ENCODE measurements around the gene SETD2.
A peak's percentile ranks its signal among the peaks of the same experiment; 100 is the strongest.

The SETD2 gene

DNA sequence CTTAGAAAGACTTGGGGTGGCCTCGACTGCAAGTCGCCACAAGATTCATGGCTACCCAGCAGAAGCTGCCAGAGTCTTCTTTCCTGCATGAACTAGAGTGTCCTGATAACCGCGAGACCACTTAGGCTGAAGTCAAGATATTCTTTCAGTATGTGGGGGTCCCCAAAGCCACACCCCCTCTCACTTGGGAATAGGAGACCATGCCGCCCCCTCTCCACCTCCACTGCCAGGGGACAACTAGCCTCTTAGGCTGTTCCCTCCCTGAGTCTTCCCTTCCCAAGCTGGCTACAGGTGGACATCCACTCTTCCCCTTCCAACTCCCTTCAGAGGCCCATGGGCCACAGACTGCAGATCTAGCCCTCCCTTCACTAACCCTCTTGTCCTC is 186.1 kb downstream of the SETD2 start:
- H3K27ac ChIP-seq (ENCODE audit: low read length) = peak overlapping the region; percentile 87
- peak overlapping the region; percentile 87 for H3K4me2 ChIP-seq (ENCODE audit: insufficient read depth, low read length)
- no peak overlapping the region for H2AFZ ChIP-seq (ENCODE audit: low read depth, low read length)
- H3K4me3 ChIP-seq (ENCODE audit: low read depth in 1 of 2, low read length in 2 of 2) = 0 out of 4 replicates have a peak overlapping the region, but pooled peaks of 1 of the 2 experiments have one; percentile 13
- no peak for TF ChIP-seq EZH2 (IDR thresholded peaks at IDR 0.05; ENCODE audit: borderline replicate concordance, low read depth, low read length, severe bottlenecking)
- TF ChIP-seq, protein P1, sequence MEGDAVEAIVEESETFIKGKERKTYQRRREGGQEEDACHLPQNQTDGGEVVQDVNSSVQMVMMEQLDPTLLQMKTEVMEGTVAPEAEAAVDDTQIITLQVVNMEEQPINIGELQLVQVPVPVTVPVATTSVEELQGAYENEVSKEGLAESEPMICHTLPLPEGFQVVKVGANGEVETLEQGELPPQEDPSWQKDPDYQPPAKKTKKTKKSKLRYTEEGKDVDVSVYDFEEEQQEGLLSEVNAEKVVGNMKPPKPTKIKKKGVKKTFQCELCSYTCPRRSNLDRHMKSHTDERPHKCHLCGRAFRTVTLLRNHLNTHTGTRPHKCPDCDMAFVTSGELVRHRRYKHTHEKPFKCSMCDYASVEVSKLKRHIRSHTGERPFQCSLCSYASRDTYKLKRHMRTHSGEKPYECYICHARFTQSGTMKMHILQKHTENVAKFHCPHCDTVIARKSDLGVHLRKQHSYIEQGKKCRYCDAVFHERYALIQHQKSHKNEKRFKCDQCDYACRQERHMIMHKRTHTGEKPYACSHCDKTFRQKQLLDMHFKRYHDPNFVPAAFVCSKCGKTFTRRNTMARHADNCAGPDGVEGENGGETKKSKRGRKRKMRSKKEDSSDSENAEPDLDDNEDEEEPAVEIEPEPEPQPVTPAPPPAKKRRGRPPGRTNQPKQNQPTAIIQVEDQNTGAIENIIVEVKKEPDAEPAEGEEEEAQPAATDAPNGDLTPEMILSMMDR (IDR thresholded peaks at IDR 0.05; ENCODE audit: borderline replicate concordance, extremely low read depth, low read length, poor library complexity, severe bottlenecking) = no peak
- H3K9ac ChIP-seq (ENCODE audit: low read depth, low read length) = peak overlapping the region; percentile 64; the same call in 1 of the 2 replicates
- ATAC-seq (ENCODE audit: insufficient read depth, low read depth) (no peak), DNase-seq (no peak)
- peaks cover 71% of the 10 kb centered on the region for H3K4me1 ChIP-seq (ENCODE audit: insufficient read depth, low read length)
- no peaks in the 10 kb centered on the region for H3K9me3 ChIP-seq (ENCODE audit: insufficient read depth, low read length, severe bottlenecking)
- no peaks in the 10 kb centered on the region for H3K27me3 ChIP-seq (ENCODE audit: insufficient read depth, low read length, poor library complexity)
- peaks cover 84% of the 10 kb centered on the region for H3K79me2 ChIP-seq (ENCODE audit: insufficient read depth, low read length)
- peaks cover 28% of the 10 kb centered on the region for H4K20me1 ChIP-seq (ENCODE audit: insufficient read depth, low read length)
- peaks cover 15% of the 10 kb centered on the region for H3K36me3 ChIP-seq (ENCODE audit: insufficient read depth, low read length)

DNA sequence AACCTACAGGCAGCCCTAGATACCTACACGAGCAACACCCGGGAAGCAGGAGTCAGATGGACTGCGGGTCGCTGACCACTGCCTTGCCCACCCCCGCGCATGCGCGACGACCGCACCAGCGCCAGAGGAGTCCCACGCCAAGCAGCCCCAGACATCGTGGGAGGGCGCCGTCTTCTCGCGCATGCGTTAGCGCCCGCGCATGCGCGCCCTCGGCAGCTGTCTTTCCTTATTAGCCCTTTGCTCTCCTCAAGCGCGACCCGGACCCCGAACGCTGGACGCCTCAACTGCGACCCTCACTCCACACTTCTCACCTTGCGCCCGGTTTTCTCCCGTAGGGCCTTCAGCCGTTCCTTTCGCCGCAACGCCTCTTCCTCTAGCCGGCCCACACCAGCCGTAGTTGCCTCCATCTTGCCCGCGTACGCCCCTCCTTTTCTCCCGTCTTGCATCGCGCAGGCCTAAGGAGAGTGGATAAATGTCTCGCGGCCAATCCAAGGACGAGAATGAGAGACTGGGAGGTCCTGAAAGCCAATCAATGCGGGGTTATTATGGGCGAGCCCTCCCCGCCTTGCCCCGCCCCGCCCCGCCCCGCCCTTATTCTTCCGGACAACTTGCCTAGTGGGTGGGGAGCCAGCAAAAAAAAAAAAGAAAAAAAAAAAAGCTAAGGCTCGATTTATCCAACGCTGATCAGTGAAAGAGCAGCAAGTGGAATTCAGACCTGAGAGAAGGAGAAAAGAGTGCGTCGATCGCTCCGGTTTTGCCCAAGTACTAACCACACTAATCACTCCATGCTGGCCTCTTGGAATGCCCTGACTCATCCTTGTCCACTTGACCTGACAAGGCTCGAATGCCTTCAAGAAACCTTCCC is 187.4 kb downstream of the SETD2 start, which contains the start of gene CCDC12:
CCDC12 (minus strand) TSS at position 420 of the 865 bp plus-strand sequence; CDS start at position 407, 13 bp downstream.
- ATAC-seq (ENCODE audit: insufficient read depth, low read depth) = peak; percentile 83
- Histone ChIP-seq H3K9ac (ENCODE audit: low read depth, low read length) (peak within 1 kb of the TSS; percentile 62), H4K20me1 (ENCODE audit: insufficient read depth, low read length) (peaks cover 36% of the 10 kb centered on the region), H3K9me3 (ENCODE audit: insufficient read depth, low read length, severe bottlenecking) (no peaks in the 10 kb centered on the region), H3K27me3 (ENCODE audit: insufficient read depth, low read length, poor library complexity) (no peaks in the 10 kb centered on the region), H3K27ac (ENCODE audit: low read length) (peak within 1 kb of the TSS; percentile 89), H2AFZ (ENCODE audit: low read depth, low read length) (peak within 1 kb of the TSS; percentile 77), H3K4me1 (ENCODE audit: insufficient read depth, low read length) (peaks cover 69% of the 10 kb centered on the region), H3K36me3 (ENCODE audit: insufficient read depth, low read length) (peaks cover 20% of the 10 kb centered on the region), H3K4me2 (ENCODE audit: insufficient read depth, low read length) (peak within 1 kb of the TSS; percentile 87), H3K4me3 (ENCODE audit: low read depth in 1 of 2, low read length in 2 of 2) (peak within 1 kb of the TSS; percentile 78 to 98; a peak in 3 of 4 replicates), H3K79me2 (ENCODE audit: insufficient read depth, low read length) (peaks cover 84% of the 10 kb centered on the region)
- peak; percentile 97 for DNase-seq
- TF ChIP-seq EZH2 (IDR thresholded peaks at IDR 0.05; ENCODE audit: borderline replicate concordance, low read depth, low read length, severe bottlenecking) = no peak
- TF ChIP-seq, protein P1 (IDR thresholded peaks at IDR 0.05; ENCODE audit: borderline replicate concordance, extremely low read depth, low read length, poor library complexity, severe bottlenecking) = peak; percentile 19

DNA sequence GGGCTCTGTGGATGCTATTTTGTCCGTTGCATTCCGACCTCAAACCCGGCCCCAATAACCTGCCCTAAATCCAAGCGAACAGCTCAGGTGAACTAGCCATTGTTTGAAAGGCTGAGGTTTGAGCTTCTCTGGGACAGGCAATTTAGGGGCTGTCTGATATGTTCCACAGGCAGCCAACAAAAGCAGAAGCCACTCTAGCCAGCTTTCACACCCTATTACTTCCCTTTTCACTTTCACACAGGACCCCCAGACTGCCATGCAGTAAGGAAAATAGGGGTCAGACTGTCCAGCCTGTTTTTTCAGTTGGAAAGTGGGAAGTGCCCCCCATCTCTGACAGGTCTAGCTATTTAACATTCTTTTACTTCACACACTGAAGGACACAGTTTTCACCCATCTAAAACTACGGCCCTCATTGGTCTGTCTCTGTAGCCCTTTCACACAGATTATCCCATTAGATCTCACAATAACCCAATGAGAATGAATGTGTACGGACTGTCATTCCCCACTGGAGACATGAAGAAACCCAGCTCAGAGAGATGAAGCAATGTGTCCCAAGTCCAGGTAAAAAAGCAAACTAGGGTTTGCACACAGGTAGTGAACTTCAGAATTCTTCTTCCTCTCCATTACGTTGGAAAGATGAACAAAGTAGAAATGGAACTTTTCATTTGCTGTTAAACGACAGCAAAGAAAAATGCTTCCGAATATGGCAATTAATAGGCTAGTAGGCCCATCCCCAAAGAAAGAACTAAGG is 189.3 kb downstream of the SETD2 start:
- Histone ChIP-seq H3K9me3 (ENCODE audit: insufficient read depth, low read length, severe bottlenecking) (no peaks in the 10 kb centered on the region), H3K79me2 (ENCODE audit: insufficient read depth, low read length) (peaks cover 87% of the 10 kb centered on the region), H3K9ac (ENCODE audit: low read depth, low read length) (no peak overlapping the region), H2AFZ (ENCODE audit: low read depth, low read length) (no peak overlapping the region), H3K36me3 (ENCODE audit: insufficient read depth, low read length) (peaks cover 37% of the 10 kb centered on the region), H3K4me2 (ENCODE audit: insufficient read depth, low read length) (peak overlapping the region; percentile 77), H3K27ac (ENCODE audit: low read length) (no peak overlapping the region), H3K4me3 (ENCODE audit: low read depth in 1 of 2, low read length in 2 of 2) (peak overlapping the region in 1 of 2 experiments; percentile 98; a peak in 2 of 4 replicates), H3K27me3 (ENCODE audit: insufficient read depth, low read length, poor library complexity) (no peaks in the 10 kb centered on the region), H3K4me1 (ENCODE audit: insufficient read depth, low read length) (peaks cover 54% of the 10 kb centered on the region), H4K20me1 (ENCODE audit: insufficient read depth, low read length) (peaks cover 54% of the 10 kb centered on the region)
- no peak for DNase-seq
- ATAC-seq (ENCODE audit: insufficient read depth, low read depth) = no peak
- TF ChIP-seq, protein P1 (IDR thresholded peaks at IDR 0.05; ENCODE audit: borderline replicate concordance, extremely low read depth, low read length, poor library complexity, severe bottlenecking) = no peak
- TF ChIP-seq EZH2 (IDR thresholded peaks at IDR 0.05; ENCODE audit: borderline replicate concordance, low read depth, low read length, severe bottlenecking) = no peak

Data from DND-41 (cell line).